ENCODE measurements around the gene PGAP3.

Gene PGAP3

DNA sequence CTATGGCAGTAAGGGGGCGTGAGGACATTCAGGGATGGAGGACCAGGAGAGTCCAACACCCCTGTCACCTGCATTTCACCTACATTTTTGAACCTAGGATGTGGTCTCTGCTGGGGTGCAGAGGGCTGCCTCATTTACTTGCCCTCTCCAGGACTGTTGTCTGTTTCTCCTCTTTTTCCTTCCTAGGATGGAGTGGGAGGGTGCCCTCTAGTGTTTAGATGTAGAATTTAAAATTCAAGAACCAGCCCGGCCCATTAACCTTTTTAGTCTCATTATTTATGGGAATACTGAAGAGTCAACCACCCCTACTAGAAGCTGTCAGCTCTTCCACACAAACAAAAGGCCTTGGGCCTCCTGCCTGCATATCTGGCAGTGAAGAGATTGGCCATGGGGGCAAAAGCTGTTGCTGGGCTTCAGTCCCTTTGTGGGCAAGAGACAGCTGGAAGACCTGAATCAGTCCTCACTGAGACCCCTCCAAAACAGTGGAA is 53.4 kb downstream of the PGAP3 start:
- H3K4me3 ChIP-seq (ENCODE audit: low read depth, low read length): no peak overlapping the region
- H3K36me3 ChIP-seq (ENCODE audit: control insufficient read depth in 2 of 2, insufficient read depth in 1 of 2, low read length in 2 of 2): no peaks in the 10 kb centered on the region
- no peak overlapping the region for H3K27ac ChIP-seq (ENCODE audit: extremely low read depth, low read depth, low read length)
- ChIA-PET CTCF (interaction anchor here (0.6 to 14.6 kb wide), 28 partner anchors 8 to 1429 kb away, joined by 3 to 311 read pairs (median 4); partner anchors contain the start of genes MIEN1 and PNMT), POLR2A (interaction anchor here (0.5 to 2.4 kb wide), 4 partner anchors 12 to 565 kb away, joined by 3 to 7 read pairs (median 4); partner anchors contain the start of gene PGAP3)
- H3K9me3 ChIP-seq (ENCODE audit: control insufficient read depth, insufficient read depth, low read depth, low read length): no peaks in the 10 kb centered on the region
- H3K4me1 ChIP-seq (ENCODE audit: control insufficient read depth, insufficient read depth, low read length): peaks cover 28% of the 10 kb centered on the region
- TF ChIP-seq ZNF664 (tag by site-specific recombination; IDR thresholded peaks at IDR 0.05) (no peak), ZNF585B (tag by site-specific recombination; IDR thresholded peaks at IDR 0.05) (no peak), BCL11B (tag by site-specific recombination; IDR thresholded peaks at IDR 0.05; ENCODE audit: low read depth) (no peak), ZNF654 (tag by site-specific recombination; IDR thresholded peaks at IDR 0.05; ENCODE audit: low read depth) (peak; percentile 40; the same call in 1 of the 2 replicates), HOXC10 (CRISPR knock-in tag; IDR thresholded peaks at IDR 0.05) (no peak), ZNF610 (tag by site-specific recombination; IDR thresholded peaks at IDR 0.05; ENCODE audit: borderline replicate concordance) (no peak), ZNF433 (tag by site-specific recombination; IDR thresholded peaks at IDR 0.05; ENCODE audit: low read depth) (no peak), PATZ1 (tag by site-specific recombination; IDR thresholded peaks at IDR 0.05) (peak; percentile 43; the same call in 1 of the 2 replicates), SALL2 (tag by site-specific recombination; IDR thresholded peaks at IDR 0.05; ENCODE audit: borderline replicate concordance) (no peak), ZNF366 (tag by site-specific recombination; conservative IDR thresholded peaks at IDR 0.05) (0 out of 2 replicates have a peak, but pooled peaks have one; percentile 23), ZNF677 (tag by site-specific recombination; IDR thresholded peaks at IDR 0.05) (no peak), ZNF302 (tag by site-specific recombination; IDR thresholded peaks at IDR 0.05; ENCODE audit: low read depth) (no peak), PRDM10 (tag by site-specific recombination; IDR thresholded peaks at IDR 0.05) (0 out of 2 replicates have a peak, but pooled peaks have one; percentile 33), HOXD13 (CRISPR knock-in tag; IDR thresholded peaks at IDR 0.05; ENCODE audit: borderline replicate concordance) (no peak), ZNF18 (tag by site-specific recombination; IDR thresholded peaks at IDR 0.05) (no peak), ZNF221 (tag by site-specific recombination; IDR thresholded peaks at IDR 0.05; ENCODE audit: borderline replicate concordance) (no peak), SP3 (tag by site-specific recombination; IDR thresholded peaks at IDR 0.05) (no peak), ZBTB7A (tag by site-specific recombination; IDR thresholded peaks at IDR 0.05; ENCODE audit: low read depth) (no peak), ZNF837 (tag by site-specific recombination; IDR thresholded peaks at IDR 0.05) (no peak), GLIS2 (tag by site-specific recombination; IDR thresholded peaks at IDR 0.05) (peak; percentile 52), ZNF23 (tag by site-specific recombination; IDR thresholded peaks at IDR 0.05; ENCODE audit: borderline replicate concordance) (no peak), PBX3 (CRISPR knock-in tag; IDR thresholded peaks at IDR 0.05) (no peak), ELK4 (IDR thresholded peaks at IDR 0.05; ENCODE audit: borderline replicate concordance, low read depth, low read length) (no peak), PRDM1 (tag by site-specific recombination; IDR thresholded peaks at IDR 0.05) (no peak), ZNF169 (tag by site-specific recombination; IDR thresholded peaks at IDR 0.05) (no peak), ZNF324 (tag by site-specific recombination; IDR thresholded peaks at IDR 0.05) (no peak)
- TF ChIP-seq, protein P1, sequence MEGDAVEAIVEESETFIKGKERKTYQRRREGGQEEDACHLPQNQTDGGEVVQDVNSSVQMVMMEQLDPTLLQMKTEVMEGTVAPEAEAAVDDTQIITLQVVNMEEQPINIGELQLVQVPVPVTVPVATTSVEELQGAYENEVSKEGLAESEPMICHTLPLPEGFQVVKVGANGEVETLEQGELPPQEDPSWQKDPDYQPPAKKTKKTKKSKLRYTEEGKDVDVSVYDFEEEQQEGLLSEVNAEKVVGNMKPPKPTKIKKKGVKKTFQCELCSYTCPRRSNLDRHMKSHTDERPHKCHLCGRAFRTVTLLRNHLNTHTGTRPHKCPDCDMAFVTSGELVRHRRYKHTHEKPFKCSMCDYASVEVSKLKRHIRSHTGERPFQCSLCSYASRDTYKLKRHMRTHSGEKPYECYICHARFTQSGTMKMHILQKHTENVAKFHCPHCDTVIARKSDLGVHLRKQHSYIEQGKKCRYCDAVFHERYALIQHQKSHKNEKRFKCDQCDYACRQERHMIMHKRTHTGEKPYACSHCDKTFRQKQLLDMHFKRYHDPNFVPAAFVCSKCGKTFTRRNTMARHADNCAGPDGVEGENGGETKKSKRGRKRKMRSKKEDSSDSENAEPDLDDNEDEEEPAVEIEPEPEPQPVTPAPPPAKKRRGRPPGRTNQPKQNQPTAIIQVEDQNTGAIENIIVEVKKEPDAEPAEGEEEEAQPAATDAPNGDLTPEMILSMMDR (tag by site-specific recombination; IDR thresholded peaks at IDR 0.05): peak; percentile 78

Data from HEK293 (cell line).